HL-60 (cell line): ENCODE measurements around the gene KCNN4.

Experiments
- DNase-seq, 2 experiments: peaks; one replicate each; pipeline ENCODE4 v3.0.0-alpha.2; 2010 to 2020; ENCODE audit warnings: low read depth in 1 of 2, low spot score in 1 of 2
- H3K27ac ChIP-seq: fragments of 250-450 bp; sonication (Bioruptor Pico); replicated peaks from 2 replicates; pipeline ENCODE4 v1.5.1; 2020; ENCODE audit warnings: mild to moderate bottlenecking, moderate library complexity
- H3K27me3 ChIP-seq: fragments of 250-450 bp; sonication (Bioruptor Pico); 2 replicates; pipeline ENCODE4 v1.5.1; 2021; ENCODE audit warnings: mild to moderate bottlenecking, moderate library complexity; ENCODE audit not compliant: insufficient read depth, poor library complexity, severe bottlenecking
- H3K4me3 ChIP-seq: replicated peaks from 2 replicates; pipeline ENCODE4 v1.5.1; 2011; ENCODE audit warnings: mild to moderate bottlenecking, control low read depth, low read length; ENCODE audit not compliant: insufficient read depth
- CTCF ChIP-seq: IDR thresholded peaks from one replicate; pipeline ENCODE4 v1.5.1; 2011; ENCODE audit warnings: low read length, control low read depth, inconsistent platforms; ENCODE audit not compliant: insufficient read depth
- GABPA ChIP-seq: IDR thresholded peaks from 2 replicates; pipeline ENCODE4 v1.6.1; 2012; ENCODE audit warnings: low read depth
- POLR2AphosphoS5 ChIP-seq: IDR thresholded peaks from 2 replicates; pipeline ENCODE4 v1.6.1; 2012; ENCODE audit warnings: low read depth
- REST ChIP-seq: IDR thresholded peaks from 2 replicates; pipeline ENCODE4 v1.6.1; 2012; ENCODE audit warnings: low read depth; ENCODE audit not compliant: insufficient replicate concordance
- SPI1 ChIP-seq: IDR thresholded peaks from 2 replicates; pipeline ENCODE4 v1.6.1; 2012; ENCODE audit warnings: low read depth, mild to moderate bottlenecking, borderline replicate concordance

Gene KCNN4

GRCh38 chr19:43755256-43755801, 25.4 kb downstream of the KCNN4 start:
- Histone ChIP-seq H3K4me3 (peak overlapping the region; percentile 82), H3K27me3 (no peaks in the 10 kb centered on the region), H3K27ac (peak overlapping the region; percentile 99)
- peak; percentile 78 to 88 for DNase-seq
- TF ChIP-seq POLR2AphosphoS5 (no peak), SPI1 (peak; percentile 18; the same call in 1 of the 2 replicates)

- peak; percentile 73 for TF ChIP-seq POLR2AphosphoS5
- no peak for TF ChIP-seq CTCF
- TF ChIP-seq SPI1 = no peak
- TF ChIP-seq REST = peak; percentile 75
- H3K27ac ChIP-seq = peak within 1 kb of the TSS; percentile 99
- DNase-seq = peak; percentile 96 to 98
- no peaks in the 10 kb centered on the region for H3K27me3 ChIP-seq
- peak within 1 kb of the TSS; percentile 82 for H3K4me3 ChIP-seq
Measured at GRCh38 chr19:43754503-43755255, 26.1 kb downstream of the KCNN4 start, which contains the start of gene SMG9. SMG9 (minus strand) TSS chr19:43754962; CDS start chr19:43750741, 4,221 bp downstream.

GRCh38 chr19:43754253-43754502, 26.6 kb downstream of the KCNN4 start:
- Histone ChIP-seq H3K4me3 (peak overlapping the region; percentile 82), H3K27me3 (no peaks in the 10 kb centered on the region), H3K27ac (peak overlapping the region; percentile 99)
- TF ChIP-seq REST (no peak), SPI1 (no peak), CTCF (no peak), GABPA (no peak)
- DNase-seq = no peak

GRCh38 chr19:43752287-43752875, 28.4 kb downstream of the KCNN4 start:
- Histone ChIP-seq H3K27ac (no peak overlapping the region), H3K4me3 (no peak overlapping the region), H3K27me3 (no peaks in the 10 kb centered on the region)
- TF ChIP-seq SPI1 (no peak), CTCF (no peak), REST (no peak), GABPA (no peak), POLR2AphosphoS5 (no peak)
- no peak for DNase-seq
